Right ventricle myocardium inferior (tissue), 1 donor: ENCODE results near the gene FBRSL1. TPM values are rescaled to one million over a fixed set of nuclear protein-coding genes. Genes with fewer than 3 reads are reported as not detected.
"Not testable (repeated sequence)": the region's sequence is repeated elsewhere in the genome, so short reads cannot be mapped to it uniquely, and the experiment has no call there.

Experiments used
- ATAC-seq: fragments of 200-7000 bp; cut with Tn5 transposase; one replicate; pipeline ENCODE4 v1.9.1; 2020; ENCODE audit warnings: mild to moderate bottlenecking, moderate library complexity
- DNase-seq: peaks from one replicate; pipeline ENCODE4 v3.0.0; 2021; ENCODE audit errors: missing footprints
- intact Hi-C: fragments of 100-400 bp; cut with DNase I; formaldehyde crosslinking; loops from one replicate; pipeline ENCODE4 v1.11.0; 2022
- total RNA-seq: library from RNA; stranded (reverse); fragmentation: NEBNext Ultra II Directional; extraction: Animal tissue kit (Norgen Biotek cat#: 25700); gene quantifications from one replicate; pipeline ENCODE4 v1.2.1, GENCODE V29; 2021
- donor health status: DM: no; HTN: yes; CAD: no; lungs with severe emphysema.

Gene FBRSL1
- total RNA-seq, 1 donor from 2014 or later: 51.9 TPM

DNA sequence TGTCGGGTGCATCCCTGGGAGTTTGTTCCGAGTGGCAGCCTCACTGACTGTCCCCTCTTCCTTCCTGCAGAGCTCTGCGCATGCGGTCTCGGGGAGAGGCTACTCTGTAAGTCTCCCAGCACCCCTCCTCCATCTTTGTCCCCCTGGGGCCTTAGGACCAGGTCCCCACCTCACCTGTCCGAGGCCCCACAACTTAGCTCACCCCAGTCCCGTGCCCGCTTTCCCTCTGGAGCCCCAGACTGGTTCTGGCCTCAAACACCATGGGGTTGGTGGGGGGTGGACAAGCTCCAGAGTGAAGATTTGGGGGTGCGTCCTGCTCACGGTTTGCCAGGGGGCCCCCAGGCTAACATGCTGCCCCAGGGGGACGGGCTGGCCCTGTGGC, 37.9 kb downstream of the FBRSL1 start:
- no peak for ATAC-seq
- intact Hi-C loops: no loop called here
- no peak for DNase-seq

DNA sequence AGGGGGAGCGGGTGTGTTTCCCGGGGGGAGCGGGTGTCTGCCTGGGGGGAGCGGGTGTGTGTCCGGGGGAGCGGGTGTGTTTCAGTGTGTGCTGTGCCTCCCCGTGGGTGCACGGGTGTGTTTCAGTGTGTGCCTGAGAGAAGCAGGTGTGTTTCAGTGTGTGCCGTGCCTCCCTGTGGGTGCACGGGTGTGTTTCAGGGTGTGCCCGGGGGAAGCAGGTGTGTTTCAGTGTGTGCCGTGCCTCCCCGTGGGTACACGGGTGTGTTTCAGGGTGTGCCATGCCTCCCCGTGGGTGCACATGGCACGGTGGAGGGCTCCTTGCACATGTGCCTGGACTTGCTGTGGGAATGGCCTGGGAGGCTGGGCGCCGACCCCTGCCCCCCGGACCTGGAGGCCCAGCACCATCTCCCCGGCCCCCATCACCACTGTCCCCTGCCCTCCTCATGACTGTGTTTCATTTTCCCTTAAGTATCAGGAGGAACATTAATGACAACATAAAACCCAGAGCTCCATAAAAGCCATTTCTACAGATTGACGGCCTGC, 38.7 kb downstream of the FBRSL1 start:
- DNase-seq: no peak
- intact Hi-C loops: no loop called here
- no peak for ATAC-seq

DNA sequence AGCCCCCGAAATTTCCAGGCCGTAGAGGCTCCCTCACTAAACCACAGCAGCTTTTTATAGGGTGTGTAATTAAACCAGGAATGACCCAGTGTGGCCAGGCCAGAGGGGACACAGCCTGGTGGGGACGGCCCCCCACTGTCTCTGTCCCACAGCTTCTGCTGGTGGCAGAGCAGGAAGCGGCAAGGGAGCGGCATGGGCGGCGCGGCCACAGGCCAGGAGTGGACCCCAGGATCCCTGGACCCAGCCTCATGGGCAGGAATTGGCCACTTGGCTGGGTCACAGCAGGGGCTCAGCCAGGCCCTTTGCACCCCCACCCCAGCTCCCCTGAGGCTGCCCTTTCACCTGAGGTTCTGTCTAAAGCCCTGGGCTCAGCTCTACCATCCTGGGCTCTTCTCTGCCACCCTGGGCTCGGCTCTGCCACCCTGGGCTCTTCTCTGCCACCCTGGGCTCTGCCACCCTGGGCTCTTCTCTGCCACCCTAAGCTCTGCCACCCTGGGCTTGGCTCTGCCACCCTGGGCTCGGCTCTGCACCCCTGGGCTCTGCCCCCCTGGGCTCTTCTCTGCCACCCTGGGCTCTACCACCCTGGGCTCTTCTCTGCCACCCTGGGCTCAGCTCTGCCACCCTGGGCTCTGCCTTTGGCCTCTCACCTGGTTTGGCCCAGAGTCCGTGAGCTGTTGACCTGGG, 39.3 kb downstream of the FBRSL1 start:
- ATAC-seq (no peak), DNase-seq (no peak)
- intact Hi-C loops: no loop called here

DNA sequence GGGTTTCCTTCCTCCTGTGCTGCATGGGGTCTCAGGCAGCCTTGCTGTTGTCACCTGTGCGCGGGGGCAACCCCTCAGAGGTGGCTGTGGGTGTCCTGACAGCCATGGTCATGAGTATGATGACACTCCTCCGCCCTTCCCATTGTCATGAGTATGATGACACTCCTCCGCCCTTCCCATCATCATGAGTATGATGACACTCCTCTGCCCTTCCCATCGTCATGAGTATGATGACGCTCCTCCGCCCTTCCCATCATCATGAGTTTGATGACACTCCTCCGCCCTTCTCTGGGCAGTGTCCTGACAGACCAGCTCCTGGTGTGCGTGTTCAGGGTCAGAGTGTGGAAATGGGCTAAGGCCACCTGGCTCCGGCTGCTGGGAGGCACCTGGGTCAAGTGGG, 40.0 kb downstream of the FBRSL1 start:
- intact Hi-C loops: no loop called here
- ATAC-seq: no peak
- DNase-seq: no peak

DNA sequence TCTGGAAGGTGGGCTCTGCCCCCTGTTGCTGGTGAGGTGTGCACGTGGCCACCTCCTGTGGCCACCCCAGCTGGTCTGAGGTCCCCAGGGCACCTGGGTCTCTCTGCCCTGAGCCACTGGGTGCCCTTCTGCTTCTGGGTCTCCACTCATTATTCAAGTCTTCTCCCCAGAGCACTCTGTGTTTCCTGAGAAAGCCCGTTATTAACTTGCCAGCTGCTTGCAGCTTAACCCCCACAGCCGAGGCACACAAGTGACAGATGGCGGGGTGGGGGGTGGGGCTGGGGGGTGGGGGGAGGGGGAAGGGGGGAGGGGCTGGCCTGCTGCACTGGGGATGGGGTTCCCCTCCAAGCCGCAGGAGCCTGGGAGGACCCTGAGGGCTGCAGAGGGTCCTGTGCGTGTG, 40.5 kb downstream of the FBRSL1 start:
- intact Hi-C loops: no loop called here
- ATAC-seq: no peak
- no peak for DNase-seq

DNA sequence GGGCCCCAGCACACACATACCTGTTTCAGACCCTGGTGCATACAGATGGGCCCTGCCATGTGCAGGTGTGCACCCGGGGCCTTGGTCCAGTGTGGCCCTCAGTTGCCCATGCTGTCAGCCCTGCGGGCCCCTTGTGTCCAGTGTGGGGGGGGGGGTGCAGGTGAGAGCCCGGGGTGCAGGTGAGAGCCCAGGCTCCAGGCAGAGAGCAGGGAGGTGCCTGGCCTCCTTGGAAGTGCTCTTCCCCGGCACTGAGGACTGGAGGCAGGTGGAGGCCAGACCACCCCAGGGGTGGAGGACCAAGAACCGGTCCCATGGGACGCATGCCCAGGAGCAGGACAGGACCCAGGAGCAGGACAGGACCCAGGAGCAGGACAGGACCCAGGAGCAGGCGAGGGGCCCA, 40.9 kb downstream of the FBRSL1 start:
- ATAC-seq (no peak), DNase-seq (no peak)
- intact Hi-C loops: no loop called here

DNA sequence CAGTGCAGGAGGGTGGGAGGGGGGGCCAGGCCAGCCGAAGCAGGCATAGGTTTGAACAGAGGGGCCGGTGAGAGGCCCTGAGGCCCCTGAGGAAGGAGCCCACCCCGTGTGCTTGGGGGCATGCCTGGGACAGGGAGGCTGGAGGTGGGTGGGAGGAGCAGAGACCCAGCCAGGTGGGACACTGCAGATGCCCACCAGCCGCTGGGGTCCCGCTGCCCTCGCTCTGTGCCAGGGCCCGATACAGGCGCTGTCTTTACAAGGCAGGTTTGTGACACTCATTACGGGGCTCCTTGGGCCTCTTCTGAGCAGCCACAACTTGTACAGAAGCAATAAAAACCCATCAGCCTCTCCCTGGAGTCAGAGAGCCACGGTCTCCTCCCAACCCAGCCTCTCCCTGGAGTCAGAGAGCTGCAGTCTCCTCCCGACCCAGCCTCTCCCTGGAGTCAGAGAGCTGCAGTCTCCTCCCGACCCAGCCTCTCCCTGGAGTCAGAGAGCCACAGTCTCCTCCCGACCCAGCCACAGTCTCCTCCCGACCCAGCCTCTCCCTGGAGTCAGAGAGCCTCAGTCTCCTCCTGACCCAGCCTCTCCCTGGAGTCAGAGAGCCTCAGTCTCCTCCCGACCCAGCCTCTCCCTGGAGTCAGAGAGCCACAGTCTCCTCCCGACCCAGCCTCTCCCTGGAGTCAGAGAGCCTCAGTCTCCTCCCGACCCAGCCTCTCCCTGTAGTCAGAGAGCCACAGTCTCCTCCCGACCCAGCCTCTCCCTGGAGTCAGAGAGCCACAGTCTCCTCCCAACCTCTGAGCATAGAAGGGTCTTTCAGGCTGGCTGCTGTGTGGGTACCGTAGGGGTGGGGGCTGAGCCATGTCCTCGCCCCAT, 43.0 kb downstream of the FBRSL1 start:
- intact Hi-C loops, DNase-seq, ATAC-seq: not testable (repeated sequence)

DNA sequence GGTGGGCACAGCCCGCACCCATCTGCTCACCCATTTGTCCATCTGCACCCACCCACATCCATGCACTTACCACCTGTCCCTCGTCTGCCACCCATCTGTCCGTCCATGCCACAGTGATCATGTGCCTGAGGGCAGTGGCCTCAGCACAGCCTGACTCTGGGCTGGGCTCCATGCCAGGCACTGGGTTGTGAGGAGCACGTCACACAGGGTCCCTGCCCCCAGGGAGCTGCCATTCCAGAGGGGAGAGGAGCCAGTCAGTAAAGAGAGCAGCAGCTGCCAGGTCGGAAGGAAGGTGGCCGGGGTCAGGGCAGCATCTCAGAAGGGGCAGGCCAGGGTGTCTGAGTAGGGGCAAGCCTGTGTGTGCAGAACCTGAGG, 43.6 kb downstream of the FBRSL1 start:
- no peak for DNase-seq
- ATAC-seq: no peak
- intact Hi-C loops: no loop called here

DNA sequence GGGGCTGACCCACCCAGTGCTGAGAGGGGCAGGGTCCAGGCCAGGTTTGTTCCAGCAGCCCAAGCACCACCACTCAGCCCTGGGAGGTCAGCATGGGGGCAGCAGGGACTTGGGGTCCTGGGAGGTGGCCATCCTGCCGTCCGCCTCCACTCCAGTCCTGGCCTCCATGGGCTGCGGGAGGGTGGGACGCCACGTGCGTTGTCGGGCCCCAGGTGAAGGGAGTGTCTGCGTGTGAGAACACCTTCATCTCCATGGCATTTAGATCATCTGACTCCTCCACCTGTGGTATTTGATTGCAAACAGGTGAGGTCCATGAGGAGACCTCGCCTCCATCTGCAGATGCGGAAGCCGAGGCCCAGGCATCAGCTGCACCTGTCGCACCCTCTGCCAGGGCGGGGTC, 44.1 kb downstream of the FBRSL1 start:
- ATAC-seq: no peak
- DNase-seq: no peak
- intact Hi-C loops: no loop called here

DNA sequence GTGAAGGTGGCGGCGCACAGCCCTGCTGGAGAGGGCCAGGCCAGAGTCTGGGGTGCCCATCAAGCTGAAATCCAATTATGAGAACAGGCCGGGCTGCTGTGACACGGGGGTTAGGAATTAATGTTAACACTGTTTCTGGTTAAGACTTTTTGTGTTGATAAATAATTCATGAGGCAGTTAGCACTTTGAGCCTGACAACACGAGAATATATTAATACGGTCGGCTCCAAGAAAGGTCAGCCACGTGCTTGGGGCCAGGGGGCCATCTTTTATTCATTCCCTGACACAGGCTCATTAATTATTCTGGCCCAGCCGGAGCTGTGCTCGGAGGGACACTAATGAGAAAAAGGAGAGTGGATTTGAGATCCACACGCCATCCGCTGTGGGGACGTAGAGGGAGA, 45.1 kb downstream of the FBRSL1 start:
- no peak for ATAC-seq
- intact Hi-C loops: no loop called here
- DNase-seq: no peak

DNA sequence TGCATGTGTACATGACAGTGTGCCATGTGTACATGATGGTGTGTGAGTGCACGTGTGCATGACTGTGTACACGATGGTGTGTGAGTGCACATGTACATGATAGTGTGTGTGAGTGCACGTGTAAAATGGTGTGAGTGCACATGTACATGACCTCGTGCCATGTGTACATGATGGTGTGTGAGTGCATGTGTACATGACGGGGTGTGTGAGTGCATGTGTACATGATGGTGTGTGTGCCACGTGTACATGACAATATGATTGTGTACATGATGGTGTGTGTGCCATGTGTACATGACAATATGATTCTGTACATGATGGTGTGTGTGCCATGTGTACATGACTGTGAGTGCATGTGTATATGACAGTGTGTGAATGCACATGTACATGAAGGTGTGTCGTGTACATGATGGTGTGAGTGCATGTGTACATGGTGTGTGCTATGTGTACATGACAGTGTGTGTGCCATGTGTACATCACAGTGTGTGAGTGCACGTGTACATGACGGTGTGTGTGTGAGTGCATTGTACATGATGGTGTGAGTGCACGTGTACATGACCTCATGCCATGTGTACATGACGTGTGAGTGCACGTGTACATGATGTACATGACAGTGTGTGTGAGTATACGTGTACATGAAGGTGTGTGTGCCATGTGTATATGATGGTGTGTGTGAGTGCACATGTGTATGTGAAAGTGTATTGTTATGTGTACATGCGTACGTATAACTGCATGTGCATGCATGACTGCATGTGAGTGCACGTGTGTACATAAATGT, 46.3 kb downstream of the FBRSL1 start:
- DNase-seq (no peak), ATAC-seq (no peak)
- intact Hi-C loops: no loop called here

DNA sequence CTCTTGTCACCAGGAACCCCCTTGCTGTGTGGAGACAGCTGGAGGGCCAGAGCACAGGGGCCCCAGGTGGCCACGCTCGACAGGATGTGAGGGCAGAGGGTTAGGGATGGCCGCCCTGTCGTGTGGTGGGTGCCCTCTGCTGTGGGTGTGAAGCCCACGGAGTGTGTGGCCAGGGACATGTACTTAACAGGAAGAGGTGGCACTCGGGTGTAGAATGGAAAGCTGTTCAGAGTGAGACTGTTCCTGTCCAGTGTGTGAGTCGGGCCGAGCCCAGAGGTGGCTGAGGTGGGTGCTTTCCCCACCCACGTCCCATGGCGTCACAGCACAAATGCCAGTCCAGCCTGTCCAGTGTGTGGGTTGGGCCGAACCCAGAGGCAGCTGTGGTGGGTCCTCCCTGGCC, 47.1 kb downstream of the FBRSL1 start:
- no peak for DNase-seq
- intact Hi-C loops: no loop called here
- no peak for ATAC-seq

DNA sequence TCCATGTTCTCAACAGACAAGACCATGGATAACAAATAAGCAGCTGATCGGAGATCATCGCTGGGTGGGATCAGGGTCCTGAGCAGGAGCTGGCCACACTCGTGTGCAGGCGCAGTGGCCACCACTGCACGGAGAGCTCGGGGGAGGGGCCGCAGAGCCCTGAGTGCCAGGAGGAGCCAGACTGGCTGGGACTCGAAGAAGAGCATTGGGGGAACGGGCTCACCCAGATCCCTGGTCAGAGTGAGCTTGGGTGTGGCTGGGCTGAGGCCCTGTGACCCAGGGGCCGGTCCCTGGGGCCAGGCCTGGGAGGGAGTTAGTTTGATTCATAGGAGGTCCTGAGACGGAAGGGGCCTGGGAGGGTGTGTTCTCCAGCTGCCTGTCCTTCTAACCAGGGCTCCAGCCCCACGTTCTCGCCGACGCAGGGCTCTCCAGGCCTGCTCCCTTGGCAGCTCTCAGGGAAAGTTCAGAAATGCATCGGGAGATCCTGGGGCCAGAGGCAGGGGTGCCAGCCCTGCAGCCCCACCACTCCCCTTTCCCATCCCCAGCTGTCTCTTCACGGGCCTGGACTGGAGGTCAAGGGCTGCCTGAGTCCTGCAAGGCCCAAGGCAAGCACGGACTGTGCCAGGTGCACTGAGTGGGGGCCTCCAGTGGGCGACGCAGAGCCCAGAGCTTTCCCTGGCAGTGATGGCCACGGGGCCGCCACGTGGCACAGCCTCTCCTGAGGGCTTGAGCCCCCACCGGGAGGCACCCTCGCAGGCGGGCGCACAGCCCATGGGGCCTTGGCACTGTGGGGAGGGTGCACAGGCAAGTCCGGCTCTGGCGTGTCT, 48.1 kb downstream of the FBRSL1 start:
- intact Hi-C loops: no loop called here
- ATAC-seq: no peak

DNA sequence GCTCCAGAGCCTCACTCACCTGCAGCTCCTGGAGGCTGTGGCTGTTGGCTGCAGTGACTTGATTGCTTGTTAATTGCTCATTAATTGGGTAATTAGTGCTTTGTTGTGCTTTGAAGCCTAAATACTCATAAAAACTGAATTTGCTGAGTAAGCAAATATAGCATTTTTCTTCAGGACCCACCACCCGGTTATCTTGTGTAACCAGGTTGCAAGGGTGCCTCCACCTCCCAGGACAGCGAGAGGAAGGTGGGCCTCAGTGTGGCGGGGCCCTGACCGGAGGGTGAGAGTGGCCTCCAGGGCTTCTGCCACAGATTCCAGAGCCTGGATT, 48.7 kb downstream of the FBRSL1 start:
- DNase-seq: no peak
- ATAC-seq: no peak
- intact Hi-C loops: no loop called here

More for the DNA sequence above, 48.1 kb downstream of the FBRSL1 start:
- DNase-seq: no peak

DNA sequence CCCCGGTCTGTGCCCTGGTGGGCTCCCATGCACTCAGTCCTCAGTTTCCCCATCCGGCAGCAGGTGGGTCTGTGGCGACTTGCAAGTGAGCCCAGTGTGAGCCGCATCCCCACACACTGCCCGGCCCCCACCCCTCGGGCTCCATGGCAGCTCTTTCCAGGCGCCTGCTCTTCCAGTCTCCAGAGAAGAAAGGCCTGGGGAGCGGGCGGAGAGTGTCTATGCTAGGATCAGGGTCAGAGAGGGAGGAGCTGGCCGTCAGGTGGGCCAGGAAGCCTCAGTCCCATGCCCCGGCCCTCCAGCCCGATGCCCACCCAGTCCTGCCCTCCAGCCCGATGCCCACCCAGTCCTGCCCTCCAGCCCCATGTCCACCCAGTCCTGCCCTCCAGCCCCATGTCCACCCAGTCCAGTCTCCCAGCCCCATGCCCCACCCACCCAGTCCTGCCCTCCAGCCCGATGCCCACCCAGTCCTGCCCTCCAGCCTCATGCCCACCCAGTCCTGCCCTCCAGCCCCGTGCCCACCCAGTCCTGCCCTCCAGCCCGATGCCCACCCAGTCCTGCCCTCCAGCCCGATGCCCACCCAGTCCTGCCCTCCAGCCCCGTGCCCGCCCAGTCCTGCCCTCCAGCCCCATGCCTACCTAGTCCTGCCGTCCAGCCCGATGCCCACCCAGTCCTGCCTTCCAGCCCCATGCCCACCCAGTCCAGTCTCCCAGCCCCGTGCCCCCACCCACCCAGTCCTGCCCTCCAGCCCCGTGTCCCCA, 49.2 kb downstream of the FBRSL1 start:
- no peak for ATAC-seq
- intact Hi-C loops: no loop called here

DNA sequence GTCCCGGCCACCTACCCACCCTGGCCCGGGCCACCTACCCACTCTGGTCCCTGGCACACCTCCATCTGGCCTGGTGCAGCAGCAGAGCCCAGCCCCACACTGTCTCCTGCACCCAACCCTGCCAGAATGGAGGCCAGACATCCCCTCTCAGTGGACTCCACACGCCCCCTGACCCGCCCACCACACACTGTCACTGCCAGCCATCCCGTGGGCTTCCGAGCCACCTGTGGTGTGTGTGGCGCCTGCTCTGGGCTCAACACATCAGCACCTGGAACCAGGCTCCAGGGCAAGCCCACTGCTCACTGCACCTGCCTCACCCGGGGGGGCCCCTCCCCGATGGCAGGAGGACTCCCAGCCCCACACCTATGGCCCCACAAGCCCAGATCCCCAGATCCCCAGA, 50.5 kb downstream of the FBRSL1 start:
- intact Hi-C loops: no loop called here
- ATAC-seq (no peak), DNase-seq (no peak)

More for the DNA sequence above, 49.2 kb downstream of the FBRSL1 start:
- no peak for DNase-seq

DNA sequence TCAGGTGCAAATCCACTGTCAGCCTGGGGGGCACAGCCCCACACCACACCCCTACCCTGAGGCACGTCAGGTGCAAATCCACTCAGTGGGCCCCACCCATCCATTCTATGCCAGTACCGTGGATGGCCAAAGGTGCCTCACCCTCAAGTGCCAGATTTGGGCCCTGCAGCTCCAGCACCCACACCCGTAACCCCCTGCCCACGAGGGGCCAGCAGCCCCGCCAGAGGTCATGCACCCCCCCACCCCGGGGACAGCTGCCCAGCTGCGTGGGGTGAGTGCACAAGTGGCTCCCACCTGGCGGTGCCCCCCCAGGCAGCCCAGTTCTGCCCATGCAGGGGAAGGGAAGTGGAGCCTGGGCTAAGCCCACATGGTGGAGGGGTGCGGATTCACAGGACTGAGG, 51.2 kb downstream of the FBRSL1 start:
- intact Hi-C loops: no loop called here
- ATAC-seq (no peak), DNase-seq (no peak)

DNA sequence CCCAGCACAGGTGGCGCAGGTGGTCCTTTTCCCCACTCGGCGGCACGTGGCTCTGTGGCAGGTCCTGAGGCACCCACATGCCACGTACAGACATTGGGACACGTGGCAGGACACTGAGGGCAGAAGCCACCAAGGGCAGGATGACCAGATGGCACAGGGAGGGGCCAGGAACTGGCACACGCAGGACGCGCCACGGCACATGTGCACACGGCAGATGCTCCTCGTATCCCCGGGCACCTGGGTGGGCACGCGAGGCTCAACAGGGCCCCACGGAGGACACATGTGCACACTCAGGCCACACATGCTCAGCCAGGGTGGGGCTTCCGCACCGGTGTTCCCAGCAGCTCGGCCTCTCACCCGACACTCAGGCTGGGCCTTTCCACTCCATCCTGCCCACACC, 52.0 kb downstream of the FBRSL1 start:
- DNase-seq (no peak), ATAC-seq (no peak)
- intact Hi-C loops: no loop called here
